ENCODE results near the gene HHATL.

HHATL gene

DNA sequence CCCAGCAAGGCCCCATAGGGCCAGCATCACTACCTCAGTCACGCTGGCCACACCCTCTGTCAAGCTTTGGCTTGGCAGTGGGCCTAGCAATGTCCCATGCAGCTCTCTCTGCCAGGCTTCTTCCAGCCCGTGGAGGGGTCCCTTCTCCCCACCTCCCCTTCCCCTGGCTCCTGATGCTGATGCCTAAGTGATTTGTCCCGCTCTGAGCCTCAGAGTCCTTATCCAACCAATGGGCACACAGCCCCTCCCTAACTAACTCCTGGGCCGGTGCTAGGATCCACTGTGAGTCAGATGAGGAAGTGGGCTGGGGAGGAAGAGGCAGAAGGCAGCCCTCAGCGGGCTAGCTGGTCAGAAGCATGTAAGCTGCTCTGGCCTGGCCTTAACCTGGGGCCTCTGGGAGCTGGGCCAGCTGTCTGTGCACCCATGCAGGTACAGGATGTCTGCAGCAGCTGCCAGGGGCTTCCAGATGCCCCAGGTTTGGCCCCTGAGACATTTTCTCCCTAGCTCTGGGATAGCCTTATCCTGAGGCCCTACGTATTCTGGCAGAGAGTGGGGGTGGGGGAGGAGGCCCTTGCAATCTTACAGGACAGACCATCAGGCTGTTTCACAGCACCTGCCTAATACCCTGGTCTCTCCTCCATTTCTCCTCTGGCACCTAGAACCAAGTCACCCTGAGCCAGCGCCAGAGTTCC is 49.8 kb downstream of the HHATL start:
- peak; percentile 55 for DNase-seq (ENCODE audit: low spot score)

- no peak for DNase-seq (ENCODE audit: low spot score)
Observed at GRCh38 chr3:42652251-42652610, 50.4 kb downstream of the HHATL start.

- no peak for DNase-seq (ENCODE audit: low spot score)
Observed at GRCh38 chr3:42651248-42652091, 51.1 kb downstream of the HHATL start.

- DNase-seq (ENCODE audit: low spot score): no peak
Observed at GRCh38 chr3:42649783-42650182, 52.8 kb downstream of the HHATL start.

DNA sequence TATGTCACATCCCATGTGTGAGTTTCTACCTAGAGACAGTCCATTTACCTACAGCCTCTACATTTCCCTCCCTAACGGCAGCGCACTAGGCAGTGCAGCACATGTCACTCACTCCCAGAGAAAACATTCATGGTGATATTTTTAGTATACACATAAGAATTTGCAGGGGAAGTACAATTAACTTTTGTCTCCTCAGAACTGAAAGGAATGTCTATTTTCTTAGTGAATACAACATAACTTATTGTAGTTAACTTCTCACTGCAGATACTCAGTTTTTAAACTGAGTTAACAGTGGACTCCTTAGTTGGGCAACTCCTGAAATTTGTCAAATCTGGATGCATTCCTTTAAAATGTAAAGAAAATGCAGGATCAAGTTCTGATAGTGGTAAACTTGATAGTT is 53.6 kb downstream of the HHATL start:
- no peak for DNase-seq (ENCODE audit: low spot score)

DNA sequence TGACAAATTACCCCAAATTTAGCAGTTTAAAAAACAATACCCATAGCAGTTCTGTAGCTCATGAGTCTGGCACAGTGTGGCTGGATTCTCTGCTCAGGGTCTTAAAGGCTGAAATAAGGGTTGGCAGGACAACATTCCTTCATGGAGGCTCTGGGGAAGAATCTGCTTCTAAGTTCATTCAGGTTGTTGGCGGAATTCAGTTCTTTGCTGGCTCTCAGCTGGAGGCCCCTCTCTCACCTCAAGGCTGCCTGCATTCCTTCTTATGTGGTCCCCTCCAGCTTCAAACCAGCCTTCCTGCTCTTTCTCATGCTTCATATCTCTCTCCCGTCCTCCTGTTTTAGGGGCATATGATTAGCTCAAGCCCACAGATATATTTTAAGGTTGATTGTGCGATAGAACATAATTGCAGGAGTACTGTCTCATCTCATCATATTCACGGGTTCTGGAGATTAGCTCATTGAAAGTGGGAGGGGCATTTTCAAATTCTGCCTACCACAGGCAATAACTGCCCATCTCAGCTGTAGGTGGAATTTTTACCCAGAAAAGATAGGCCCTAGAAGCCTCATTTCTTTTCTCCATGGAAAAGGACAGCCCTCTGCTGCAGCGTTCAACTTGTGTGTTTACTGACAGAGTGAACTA is 54.7 kb downstream of the HHATL start:
- DNase-seq (ENCODE audit: low spot score): peak; percentile 50
